ENCODE measurements around the gene NEURL1B. TPM values are rescaled to one million over a fixed set of nuclear protein-coding genes. Genes with fewer than 3 reads are reported as not detected.

Gene NEURL1B, protein sequence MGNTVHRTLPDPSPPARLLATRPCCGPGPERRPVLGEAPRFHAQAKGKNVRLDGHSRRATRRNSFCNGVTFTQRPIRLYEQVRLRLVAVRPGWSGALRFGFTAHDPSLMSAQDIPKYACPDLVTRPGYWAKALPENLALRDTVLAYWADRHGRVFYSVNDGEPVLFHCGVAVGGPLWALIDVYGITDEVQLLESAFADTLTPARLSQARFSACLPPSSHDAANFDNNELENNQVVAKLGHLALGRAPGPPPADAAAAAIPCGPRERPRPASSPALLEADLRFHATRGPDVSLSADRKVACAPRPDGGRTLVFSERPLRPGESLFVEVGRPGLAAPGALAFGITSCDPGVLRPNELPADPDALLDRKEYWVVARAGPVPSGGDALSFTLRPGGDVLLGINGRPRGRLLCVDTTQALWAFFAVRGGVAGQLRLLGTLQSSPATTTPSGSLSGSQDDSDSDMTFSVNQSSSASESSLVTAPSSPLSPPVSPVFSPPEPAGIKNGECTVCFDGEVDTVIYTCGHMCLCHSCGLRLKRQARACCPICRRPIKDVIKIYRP
- total RNA-seq: 0.65 and 1.6 TPM in 2 replicates

DNA sequence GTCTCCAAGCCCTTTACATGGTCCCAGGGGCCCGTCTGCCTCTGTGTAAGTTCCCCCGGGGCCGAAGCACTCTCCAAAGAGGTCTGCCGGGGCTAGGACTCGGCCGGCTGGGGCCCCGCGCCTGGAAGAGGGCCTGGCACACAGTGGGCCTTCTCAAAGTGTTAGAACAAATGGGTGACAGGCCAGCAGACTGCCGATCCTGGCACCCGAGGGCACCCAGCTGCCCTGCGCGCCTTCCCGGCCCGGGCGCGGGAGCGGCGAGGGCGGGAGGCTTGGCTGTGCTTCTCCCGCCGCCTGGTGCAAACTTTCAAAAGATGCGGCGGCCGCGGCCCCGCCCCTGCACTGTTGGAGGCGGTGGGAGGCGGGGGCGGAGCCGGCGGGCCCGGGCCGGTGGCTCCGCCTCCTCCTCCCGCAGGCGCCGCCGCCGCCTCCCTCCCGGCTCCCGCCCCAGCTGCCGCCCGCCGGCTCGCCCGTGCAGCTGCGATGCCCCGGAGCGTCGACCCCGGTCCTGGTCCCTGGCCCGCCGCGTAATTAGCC lies at the start of gene NEURL1B:
Gene NEURL1B (plus strand): TSS at position 442 of the 537 bp plus-strand sequence. CDS start 144 bp downstream, outside the sequence.

Small RNAs within 50 kb of the gene (small RNA-seq; reads per million reads assigned to genes)
- gene AC027309.2 (not detected), gene MIR5003 (not detected)

Other genes starting within 250 kb of the NEURL1B start
- 40.8 and 48.3 TPM in 2 replicates for gene SH3PXD2B, start 186.7 kb upstream of the NEURL1B start, total RNA-seq
- 92.5 and 128 TPM in 2 replicates for gene DUSP1, start 129.9 kb downstream of the NEURL1B start, total RNA-seq
- 139 and 148 TPM in 2 replicates for gene ERGIC1, start 193.0 kb downstream of the NEURL1B start, total RNA-seq

All from vein endothelial cell (primary cell).